Lower lobe of right lung (tissue), 2 donors: ENCODE data around the gene GYS1. TPM values are rescaled to one million over a fixed set of nuclear protein-coding genes. Genes with fewer than 3 reads are reported as not detected.

Experiments used
- ATAC-seq, 2 donors: fragments of 200-7000 bp; cut with Tn5 transposase; one replicate each; pipeline ENCODE4 v1.9.1; 2020 to 2022; ENCODE audit warnings: mild to moderate bottlenecking in 2 of 2, moderate library complexity in 2 of 2
- DNase-seq: peaks from one replicate; pipeline ENCODE4 v3.0.0-alpha.2; 2020
- H3K27ac ChIP-seq: fragments of 200-600 bp; one replicate; pipeline ENCODE4 v1.8.0; 2022
- H3K27me3 ChIP-seq: fragments of 200-600 bp; one replicate; pipeline ENCODE4 v1.8.0; 2022; ENCODE audit warnings: low read depth
- H3K36me3 ChIP-seq: fragments of 200-600 bp; one replicate; pipeline ENCODE4 v1.8.0; 2022; ENCODE audit warnings: mild to moderate bottlenecking
- H3K4me1 ChIP-seq: fragments of 200-600 bp; one replicate; pipeline ENCODE4 v1.8.0; 2022
- H3K4me3 ChIP-seq: fragments of 200-600 bp; one replicate; pipeline ENCODE4 v1.8.0; 2022; ENCODE audit warnings: mild to moderate bottlenecking
- H3K9me3 ChIP-seq: fragments of 200-600 bp; one replicate; pipeline ENCODE4 v1.8.0; 2022
- CTCF ChIP-seq: fragments of 200-600 bp; IDR thresholded peaks from one replicate; pipeline ENCODE4 v1.8.0; 2022; ENCODE audit warnings: antibody characterized with exemption, mild to moderate bottlenecking
- intact Hi-C: fragments of 100-400 bp; cut with DNase I; formaldehyde crosslinking; loops from one replicate; pipeline ENCODE4 v1.11.0; 2022
- total RNA-seq: library from RNA; stranded (reverse); fragmentation: NEBNext Ultra II Directional; extraction: Animal tissue kit (Norgen Biotek cat#: 25700); gene quantifications from one replicate; pipeline ENCODE4 v1.2.1, GENCODE V29; 2021
- donor health status: DM: no; HTN: yes; CAD: no; lungs with severe emphysema.

The GYS1 gene
- total RNA-seq, 1 donor from 2014 or later = 24.8 TPM

GRCh38 chr19:48999481-49000325 is 6.6 kb upstream of the GYS1 start:
- no peak overlapping the region for H3K27ac ChIP-seq
- no peaks in the 10 kb centered on the region for H3K9me3 ChIP-seq
- peaks cover 4% of the 10 kb centered on the region for H3K4me1 ChIP-seq
- intact Hi-C loops = no loop called here
- H3K27me3 ChIP-seq = no peaks in the 10 kb centered on the region
- DNase-seq (peak; percentile 75), ATAC-seq (peak; percentile 69 to 70)
- H3K36me3 ChIP-seq = peaks cover 27% of the 10 kb centered on the region
- peak; percentile 67 for TF ChIP-seq CTCF
- H3K4me3 ChIP-seq = no peak overlapping the region

GRCh38 chr19:48997972-48998371 is 4.9 kb upstream of the GYS1 start:
- Histone ChIP-seq H3K36me3 (peaks cover 10% of the 10 kb centered on the region), H3K4me3 (no peak overlapping the region), H3K9me3 (no peaks in the 10 kb centered on the region), H3K4me1 (peaks cover 12% of the 10 kb centered on the region), H3K27me3 (no peaks in the 10 kb centered on the region), H3K27ac (no peak overlapping the region)
- ATAC-seq (no peak), DNase-seq (peak; percentile 57)
- peak; percentile 42 for TF ChIP-seq CTCF
- intact Hi-C loops = no loop called here

GRCh38 chr19:48994035-48994386 is 902 bp upstream of the GYS1 start:
- Histone ChIP-seq H3K27ac (peak overlapping the region; percentile 91), H3K4me1 (peaks cover 31% of the 10 kb centered on the region), H3K36me3 (peaks cover 10% of the 10 kb centered on the region), H3K27me3 (no peaks in the 10 kb centered on the region), H3K4me3 (peak overlapping the region; percentile 69), H3K9me3 (no peaks in the 10 kb centered on the region)
- intact Hi-C loops = no loop called here
- ATAC-seq (no peak), DNase-seq (no peak)
- no peak for TF ChIP-seq CTCF

GRCh38 chr19:48992581-48993174 is 431 bp downstream of the GYS1 start:
- TF ChIP-seq CTCF = no peak
- H3K36me3 ChIP-seq = peaks cover 23% of the 10 kb centered on the region
- H3K27ac ChIP-seq = peak overlapping the region; percentile 91
- peaks cover 31% of the 10 kb centered on the region for H3K4me1 ChIP-seq
- intact Hi-C loops = no loop called here
- H3K27me3 ChIP-seq = no peaks in the 10 kb centered on the region
- ATAC-seq = peak; percentile 10 to 24
- no peaks in the 10 kb centered on the region for H3K9me3 ChIP-seq
- no peak for DNase-seq
- peak overlapping the region; percentile 69 for H3K4me3 ChIP-seq

GRCh38 chr19:48991873-48992580 is 1.1 kb downstream of the GYS1 start:
- ATAC-seq (peak; percentile 57 to 67), DNase-seq (peak; percentile 63)
- peaks cover 31% of the 10 kb centered on the region for H3K4me1 ChIP-seq
- H3K27me3 ChIP-seq = no peaks in the 10 kb centered on the region
- peak overlapping the region; percentile 69 for H3K4me3 ChIP-seq
- peaks cover 26% of the 10 kb centered on the region for H3K36me3 ChIP-seq
- no peak for TF ChIP-seq CTCF
- intact Hi-C loops = no loop called here
- no peaks in the 10 kb centered on the region for H3K9me3 ChIP-seq
- H3K27ac ChIP-seq = peak overlapping the region; percentile 91
